ENCODE data around the gene ZMAT5. TPM values are rescaled to one million over a fixed set of nuclear protein-coding genes. Genes with fewer than 3 reads are reported as not detected.

ZMAT5 gene
- total RNA-seq, 1 donor from 2014 or later: 18.8 TPM

GRCh38 chr22:29782061-29782845 is 15.4 kb upstream of the ZMAT5 start:
- no peaks in the 10 kb centered on the region for H3K36me3 Mint-ChIP-seq (ENCODE audit: low read depth)

DNA sequence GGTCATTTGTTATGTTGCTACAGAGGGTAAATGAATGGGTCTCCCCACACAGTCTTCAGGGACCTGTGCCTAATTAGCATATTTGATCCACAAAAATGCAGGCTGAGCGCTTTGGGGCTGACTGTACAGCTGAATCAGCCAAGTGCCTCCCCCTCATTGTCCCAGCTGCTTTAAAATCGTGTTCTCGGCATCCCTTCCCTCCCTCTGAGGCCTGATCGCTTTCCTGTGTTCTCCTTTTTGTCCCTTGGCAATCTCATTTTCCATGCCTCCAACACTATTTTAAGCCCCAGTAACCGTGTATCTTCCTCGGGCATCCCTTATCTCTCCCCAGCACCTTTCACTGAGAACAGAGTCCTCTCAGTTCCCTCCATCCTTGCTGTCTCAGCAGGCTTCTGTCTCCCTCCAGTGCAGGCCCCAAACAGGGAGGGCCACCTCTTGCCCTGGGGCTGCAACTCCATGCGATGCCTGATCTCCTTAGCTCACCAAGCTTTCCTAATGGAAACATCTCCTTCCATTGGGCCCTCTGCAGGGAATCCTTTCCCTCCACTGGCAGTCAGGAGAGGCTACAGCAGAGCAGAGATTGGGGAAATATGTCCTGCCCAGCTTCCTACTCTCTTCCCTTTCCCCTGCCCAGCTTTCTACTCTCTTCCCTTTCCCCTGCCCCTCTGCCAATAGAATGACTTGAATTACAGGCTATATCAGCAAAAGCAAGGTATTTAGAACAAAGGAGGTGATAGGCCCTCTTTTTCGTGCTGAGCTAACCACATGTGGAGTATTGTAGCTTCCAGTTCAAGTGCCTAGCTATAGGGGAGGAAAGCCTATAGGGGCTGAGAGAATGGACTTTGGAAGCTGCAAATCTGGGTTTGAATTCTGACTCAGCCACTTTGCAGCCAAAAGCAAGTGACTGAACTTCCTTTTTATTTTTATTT is 14.2 kb upstream of the ZMAT5 start:
- H3K27ac Mint-ChIP-seq (ENCODE audit: unreplicated experiment): peak overlapping the region; percentile 79
- TF ChIP-seq CTCF (IDR thresholded peaks at IDR 0.05): no peak
- DNase-seq (ENCODE audit: low spot score): no peak
- H3K36me3 Mint-ChIP-seq (ENCODE audit: low read depth): no peaks in the 10 kb centered on the region
- no peak overlapping the region for H3K4me3 Mint-ChIP-seq (ENCODE audit: unreplicated experiment)
- no peaks in the 10 kb centered on the region for H3K9me3 Mint-ChIP-seq (ENCODE audit: low read depth)
- peaks cover 27% of the 10 kb centered on the region for H3K4me1 Mint-ChIP-seq (ENCODE audit: low read depth)
- H3K27me3 Mint-ChIP-seq (ENCODE audit: low read depth): no peaks in the 10 kb centered on the region

More at GRCh38 chr22:29782061-29782845, 15.4 kb upstream of the ZMAT5 start:
- H3K27me3 Mint-ChIP-seq (ENCODE audit: low read depth): no peaks in the 10 kb centered on the region
- no peaks in the 10 kb centered on the region for H3K9me3 Mint-ChIP-seq (ENCODE audit: low read depth)
- no peak overlapping the region for H3K27ac Mint-ChIP-seq (ENCODE audit: unreplicated experiment)
- TF ChIP-seq CTCF (IDR thresholded peaks at IDR 0.05): no peak
- H3K4me1 Mint-ChIP-seq (ENCODE audit: low read depth): peaks cover 27% of the 10 kb centered on the region
- no peak for DNase-seq (ENCODE audit: low spot score)
- H3K4me3 Mint-ChIP-seq (ENCODE audit: unreplicated experiment): no peak overlapping the region

GRCh38 chr22:29780220-29780619 is 13.4 kb upstream of the ZMAT5 start:
- Mint-ChIP-seq H3K4me3 (ENCODE audit: unreplicated experiment) (no peak overlapping the region), H3K27me3 (ENCODE audit: low read depth) (no peaks in the 10 kb centered on the region), H3K27ac (ENCODE audit: unreplicated experiment) (no peak overlapping the region), H3K36me3 (ENCODE audit: low read depth) (no peaks in the 10 kb centered on the region), H3K4me1 (ENCODE audit: low read depth) (peaks cover 27% of the 10 kb centered on the region), H3K9me3 (ENCODE audit: low read depth) (no peaks in the 10 kb centered on the region)
- TF ChIP-seq CTCF (IDR thresholded peaks at IDR 0.05): no peak
- no peak for DNase-seq (ENCODE audit: low spot score)

GRCh38 chr22:29773233-29773632 is 6.4 kb upstream of the ZMAT5 start:
- no peak for DNase-seq (ENCODE audit: low spot score)
- no peaks in the 10 kb centered on the region for H3K36me3 Mint-ChIP-seq (ENCODE audit: low read depth)
- H3K4me1 Mint-ChIP-seq (ENCODE audit: low read depth): peaks cover 12% of the 10 kb centered on the region
- no peaks in the 10 kb centered on the region for H3K9me3 Mint-ChIP-seq (ENCODE audit: low read depth)
- no peak overlapping the region for H3K4me3 Mint-ChIP-seq (ENCODE audit: unreplicated experiment)
- H3K27me3 Mint-ChIP-seq (ENCODE audit: low read depth): no peaks in the 10 kb centered on the region
- H3K27ac Mint-ChIP-seq (ENCODE audit: unreplicated experiment): peak overlapping the region; percentile 63
- no peak for TF ChIP-seq CTCF (IDR thresholded peaks at IDR 0.05)

DNA sequence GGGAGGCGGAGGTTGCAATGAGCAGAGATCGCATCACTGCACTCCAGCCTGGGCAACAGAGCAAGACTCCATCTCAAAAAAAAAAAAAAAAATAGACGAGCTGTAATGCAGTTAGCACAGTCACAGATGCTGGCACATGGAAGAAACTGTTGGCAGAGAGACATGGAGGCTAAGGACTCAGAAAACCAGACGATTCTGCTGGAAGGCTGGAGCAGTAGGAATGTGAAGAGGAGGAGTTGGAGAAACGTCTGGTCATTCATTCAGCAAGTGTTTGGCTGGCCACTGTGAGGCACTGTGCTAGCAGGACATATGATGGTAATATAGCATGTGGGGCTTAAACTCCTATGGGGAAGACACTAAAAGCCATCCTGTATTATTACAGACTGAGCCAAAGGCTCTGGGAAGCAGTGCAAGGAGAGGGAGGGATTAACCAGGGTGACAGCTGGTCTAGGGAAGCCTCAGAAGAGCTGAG is 5.4 kb upstream of the ZMAT5 start:
- H3K36me3 Mint-ChIP-seq (ENCODE audit: low read depth): peaks cover 2% of the 10 kb centered on the region
- H3K27ac Mint-ChIP-seq (ENCODE audit: unreplicated experiment): peak overlapping the region; percentile 64
- peaks cover 18% of the 10 kb centered on the region for H3K4me1 Mint-ChIP-seq (ENCODE audit: low read depth)
- no peak for DNase-seq (ENCODE audit: low spot score)
- no peaks in the 10 kb centered on the region for H3K9me3 Mint-ChIP-seq (ENCODE audit: low read depth)
- no peak overlapping the region for H3K4me3 Mint-ChIP-seq (ENCODE audit: unreplicated experiment)
- no peaks in the 10 kb centered on the region for H3K27me3 Mint-ChIP-seq (ENCODE audit: low read depth)
- TF ChIP-seq CTCF (IDR thresholded peaks at IDR 0.05): peak; percentile 73
